ENCODE results near the gene ZBTB48.

ZBTB48 gene

GRCh38 chr1:6588128-6588892 is 8.5 kb downstream of the ZBTB48 start:
- peak overlapping the region in 4 of 21 experiments; percentile 1 to 51 (median 24) for H3K27ac ChIP-seq

GRCh38 chr1:6588893-6589520 is 9.2 kb downstream of the ZBTB48 start:
- H3K27ac ChIP-seq, result peak overlapping the region in 5 of 21 experiments; percentile 10 to 37 (median 24)
- no peak overlapping the region for H3K4me3 ChIP-seq

More at GRCh38 chr1:6588128-6588892, 8.5 kb downstream of the ZBTB48 start:
- H3K4me3 ChIP-seq, result no peak overlapping the region

GRCh38 chr1:6590046-6590445 is 10.3 kb downstream of the ZBTB48 start:
- Histone ChIP-seq H3K4me3 (no peak overlapping the region), H3K27ac (no peak overlapping the region)

- H3K4me3 ChIP-seq, result no peak overlapping the region
- H3K27ac ChIP-seq, result peak overlapping the region in 1 of 21 experiments; percentile 20
These were observed 11.4 kb downstream of the ZBTB48 start for GRCh38 chr1:6591222-6591621.

GRCh38 chr1:6591644-6592043 is 11.8 kb downstream of the ZBTB48 start:
- no peak overlapping the region for H3K4me3 ChIP-seq
- H3K27ac ChIP-seq, result peak overlapping the region in 1 of 21 experiments; percentile 20

GRCh38 chr1:6592441-6592840 is 12.6 kb downstream of the ZBTB48 start:
- Histone ChIP-seq H3K27ac (no peak overlapping the region), H3K4me3 (no peak overlapping the region)

GRCh38 chr1:6592865-6593593 is 13.2 kb downstream of the ZBTB48 start:
- H3K27ac ChIP-seq, result no peak overlapping the region

GRCh38 chr1:6593810-6594209 is 14.0 kb downstream of the ZBTB48 start:
- H3K27ac ChIP-seq, result no peak overlapping the region
- no peak overlapping the region for H3K4me3 ChIP-seq

More at GRCh38 chr1:6592865-6593593, 13.2 kb downstream of the ZBTB48 start:
- H3K4me3 ChIP-seq, result no peak overlapping the region

GRCh38 chr1:6594977-6595740 is 15.4 kb downstream of the ZBTB48 start:
- H3K27ac ChIP-seq, result peak overlapping the region in 1 of 21 experiments; percentile 10

GRCh38 chr1:6596351-6596750 is 16.6 kb downstream of the ZBTB48 start:
- peak overlapping the region in 1 of 21 experiments; percentile 14 for H3K27ac ChIP-seq
- no peak overlapping the region for H3K4me3 ChIP-seq

More at GRCh38 chr1:6594977-6595740, 15.4 kb downstream of the ZBTB48 start:
- H3K4me3 ChIP-seq, result no peak overlapping the region

- Histone ChIP-seq H3K4me3 (no peak overlapping the region), H3K27ac (peak overlapping the region in 3 of 21 experiments; percentile 14 to 39 (median 18))
These were observed 17.3 kb downstream of the ZBTB48 start for GRCh38 chr1:6596886-6597776.

GRCh38 chr1:6597777-6598131 is 18.0 kb downstream of the ZBTB48 start:
- peak overlapping the region in 9 of 21 experiments; percentile 14 to 99 (median 54) for H3K27ac ChIP-seq
- peak overlapping the region in 1 of 7 experiments; percentile 98 for H3K4me3 ChIP-seq

- H3K4me3 ChIP-seq, result peak overlapping the region; percentile 70 to 98 (median 88)
- H3K27ac ChIP-seq, result peak overlapping the region in 20 of 21 experiments; percentile 54 to 99 (median 98)
These were observed 19.6 kb downstream of the ZBTB48 start for GRCh38 chr1:6599141-6599975.

- H3K4me3 ChIP-seq, result peak overlapping the region; percentile 70 to 98 (median 88)
- H3K27ac ChIP-seq, result peak overlapping the region in 20 of 21 experiments; percentile 55 to 99 (median 98)
These were observed 20.2 kb downstream of the ZBTB48 start for GRCh38 chr1:6599991-6600390.

GRCh38 chr1:6600410-6601048 is 20.7 kb downstream of the ZBTB48 start:
- Histone ChIP-seq H3K27ac (peak overlapping the region in 20 of 21 experiments; percentile 55 to 99 (median 98)), H3K4me3 (peak overlapping the region; percentile 70 to 98 (median 88))

GRCh38 chr1:6601049-6601922 is 21.5 kb downstream of the ZBTB48 start:
- Histone ChIP-seq H3K27ac (peak overlapping the region; percentile 86 to 99 (median 98)), H3K4me3 (peak overlapping the region; percentile 70 to 98 (median 88))
